ENCODE results near the gene SRRT. TPM values are rescaled to one million over a fixed set of nuclear protein-coding genes. Genes with fewer than 3 reads are reported as not detected.

The SRRT gene
- total RNA-seq, 6 experiments from 2014 or later: 22.4 to 65.7 (median 49.1) TPM

GRCh38 chr7:100855515-100855914 is 19.4 kb upstream of the SRRT start:
- Histone ChIP-seq H3K27ac (no peak overlapping the region), H3K9me3 (no peaks in the 10 kb centered on the region), H3K4me1 (peaks cover 0 to 7% (median 0%) of the 10 kb centered on the region in 4 donors), H3K4me3 (no peak overlapping the region), H3K36me3 (peaks cover 0 to 6% (median 0%) of the 10 kb centered on the region in 4 donors), H3K27me3 (no peaks in the 10 kb centered on the region)
- ATAC-seq: no peak
- intact Hi-C loops (cut with DNase I): loop anchor here in 1 of 2 donors (10.0 kb wide), 1 partner anchor 141 kb away; no protein-coding TSS in a partner anchor
- WGBS (ENCODE audit: insufficient coverage, low coverage, low lambda C conversion rate, missing lambda C conversion rate): 74% methylated on average over 5 of the region's 10 CpGs
- peak in 1 of 3 donors; percentile 36 for DNase-seq
- TF ChIP-seq POLR2A (IDR thresholded peaks at IDR 0.05) (no peak), CTCF (IDR thresholded peaks at IDR 0.05) (no peak)

GRCh38 chr7:100856871-100857282 is 18.0 kb upstream of the SRRT start:
- DNase-seq: no peak
- whole genome bisulfite sequencing (ENCODE audit: insufficient coverage, low coverage, low lambda C conversion rate, missing lambda C conversion rate): no CpG with 5 or more reads among the region's 16 CpGs
- Histone ChIP-seq H3K4me3 (no peak overlapping the region), H3K27me3 (no peaks in the 10 kb centered on the region), H3K4me1 (peaks cover 0 to 6% (median 0%) of the 10 kb centered on the region in 4 donors), H3K27ac (no peak overlapping the region), H3K9me3 (no peaks in the 10 kb centered on the region), H3K36me3 (peaks cover 0 to 6% (median 0%) of the 10 kb centered on the region in 4 donors)
- intact Hi-C loops (cut with DNase I): loop anchor here in 1 of 2 donors (10.0 kb wide), 1 partner anchor 142 kb away; no protein-coding TSS in a partner anchor
- no peak for ATAC-seq
- no peak for TF ChIP-seq CTCF (IDR thresholded peaks at IDR 0.05)
- no peak for TF ChIP-seq POLR2A (IDR thresholded peaks at IDR 0.05)

GRCh38 chr7:100859856-100860255 is 15.0 kb upstream of the SRRT start:
- whole genome bisulfite sequencing (ENCODE audit: insufficient coverage, low coverage, low lambda C conversion rate, missing lambda C conversion rate): 82% methylated on average over 11 of the region's 15 CpGs
- DNase-seq (peak in 1 of 3 donors; percentile 33), ATAC-seq (no peak)
- H3K9me3 ChIP-seq: no peaks in the 10 kb centered on the region
- H3K27me3 ChIP-seq: no peaks in the 10 kb centered on the region
- H3K4me3 ChIP-seq: no peak overlapping the region
- no peak for TF ChIP-seq CTCF (IDR thresholded peaks at IDR 0.05)
- TF ChIP-seq POLR2A (IDR thresholded peaks at IDR 0.05): no peak
- peaks cover 0 to 15% (median 3%) of the 10 kb centered on the region in 4 donors for H3K4me1 ChIP-seq
- intact Hi-C loops (cut with DNase I): loop anchor here in 1 of 2 donors (10.0 kb wide), 1 partner anchor 145 kb away; no protein-coding TSS in a partner anchor
- H3K27ac ChIP-seq: no peak overlapping the region
- H3K36me3 ChIP-seq: peaks cover 0 to 6% (median 0%) of the 10 kb centered on the region in 4 donors

- Histone ChIP-seq H3K27me3 (no peaks in the 10 kb centered on the region), H3K36me3 (peaks cover 0 to 6% (median 0%) of the 10 kb centered on the region in 4 donors), H3K4me1 (peaks cover 0 to 15% (median 3%) of the 10 kb centered on the region in 4 donors), H3K4me3 (no peak overlapping the region), H3K27ac (no peak overlapping the region), H3K9me3 (no peaks in the 10 kb centered on the region)
- 100% methylated on average over 6 of the region's 18 CpGs for WGBS (ENCODE audit: insufficient coverage, low coverage, low lambda C conversion rate, missing lambda C conversion rate)
- intact Hi-C loops (cut with DNase I): no loop called here
- TF ChIP-seq POLR2A (IDR thresholded peaks at IDR 0.05) (no peak), CTCF (IDR thresholded peaks at IDR 0.05) (no peak)
- ATAC-seq: no peak
- DNase-seq: no peak
Observed at GRCh38 chr7:100860702-100861615, 13.9 kb upstream of the SRRT start.
